Measurements from ENCODE around the gene MLH1. TPM values are rescaled to one million over a fixed set of nuclear protein-coding genes. Genes with fewer than 3 reads are reported as not detected.

Gene MLH1
- total and polyA plus RNA-seq, 2 of the 8 experiments (the other 6 are each of a cell fraction or from before 2014, with no cell fraction given): 36.4 to 47.3 TPM

DNA sequence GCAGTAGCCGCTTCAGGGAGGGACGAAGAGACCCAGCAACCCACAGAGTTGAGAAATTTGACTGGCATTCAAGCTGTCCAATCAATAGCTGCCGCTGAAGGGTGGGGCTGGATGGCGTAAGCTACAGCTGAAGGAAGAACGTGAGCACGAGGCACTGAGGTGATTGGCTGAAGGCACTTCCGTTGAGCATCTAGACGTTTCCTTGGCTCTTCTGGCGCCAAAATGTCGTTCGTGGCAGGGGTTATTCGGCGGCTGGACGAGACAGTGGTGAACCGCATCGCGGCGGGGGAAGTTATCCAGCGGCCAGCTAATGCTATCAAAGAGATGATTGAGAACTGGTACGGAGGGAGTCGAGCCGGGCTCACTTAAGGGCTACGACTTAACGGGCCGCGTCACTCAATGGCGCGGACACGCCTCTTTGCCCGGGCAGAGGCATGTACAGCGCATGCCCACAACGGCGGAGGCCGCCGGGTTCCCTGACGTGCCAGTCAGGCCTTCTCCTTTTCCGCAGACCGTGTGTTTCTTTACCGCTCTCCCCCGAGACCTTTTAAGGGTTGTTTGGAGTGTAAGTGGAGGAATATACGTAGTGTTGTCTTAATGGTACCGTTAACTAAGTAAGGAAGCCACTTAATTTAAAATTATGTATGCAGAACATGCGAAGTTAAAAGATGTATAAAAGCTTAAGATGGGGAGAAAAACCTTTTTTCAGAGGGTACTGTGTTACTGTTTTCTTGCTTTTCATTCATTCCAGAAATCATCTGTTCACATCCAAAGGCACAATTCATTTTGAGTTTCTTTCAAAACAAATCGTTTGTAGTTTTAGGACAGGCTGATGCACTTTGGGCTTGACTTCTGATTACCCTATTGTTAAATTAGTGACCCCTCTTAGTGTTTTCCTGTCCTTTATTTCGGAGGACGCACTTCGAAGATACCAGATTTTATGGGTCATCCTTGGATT is at the start of gene MLH1 (continued):
- TF ChIP-seq RNF2 (IDR thresholded peaks at IDR 0.05; ENCODE audit: borderline replicate concordance, low read depth, low read length, missing control alignments, poor library complexity, severe bottlenecking) (no peak), CHD2 (IDR thresholded peaks at IDR 0.05; ENCODE audit: low read length) (peak; percentile 87), JUN (IDR thresholded peaks at IDR 0.05; ENCODE audit: low read depth, low read length) (no peak), SUZ12 (IDR thresholded peaks at IDR 0.05; ENCODE audit: low read length) (no peak), GTF2F1 (IDR thresholded peaks at IDR 0.05; ENCODE audit: borderline replicate concordance, low read depth, low read length) (peak; percentile 49; the same call in 1 of the 2 replicates), PHF8 (conservative IDR thresholded peaks at IDR 0.05; ENCODE audit: low read depth, low read length) (peak; percentile 49), CTBP2 (IDR thresholded peaks at IDR 0.05; ENCODE audit: borderline replicate concordance, insufficient read depth, insufficient read length, low read length) (no peak), SP4 (IDR thresholded peaks at IDR 0.05; ENCODE audit: low read length) (no peak), SP2 (IDR thresholded peaks at IDR 0.05; ENCODE audit: low read length) (peak; percentile 88), TCF12 (IDR thresholded peaks at IDR 0.05; ENCODE audit: low read depth, low read length) (no peak), MAFK (IDR thresholded peaks at IDR 0.05; ENCODE audit: low read depth, low read length) (0 out of 2 replicates have a peak, but pooled peaks have one; percentile 12), POLR2AphosphoS5 (IDR thresholded peaks at IDR 0.05; ENCODE audit: low read depth, low read length) (peak; percentile 86), EP300 (IDR thresholded peaks at IDR 0.05; ENCODE audit: borderline replicate concordance in 1 of 2, low read depth in 2 of 2, low read length in 2 of 2) (no peak), CHD1 (IDR thresholded peaks at IDR 0.05; ENCODE audit: low read depth, low read length) (no peak), JUND (IDR thresholded peaks at IDR 0.05; ENCODE audit: low read length) (0 out of 2 replicates have a peak, but pooled peaks have one; percentile 57), RBBP5 (IDR thresholded peaks at IDR 0.05; ENCODE audit: borderline replicate concordance, low read depth, low read length) (no peak; the same call in 1 of the 2 replicates)
- TF ChIP-seq, protein P1, sequence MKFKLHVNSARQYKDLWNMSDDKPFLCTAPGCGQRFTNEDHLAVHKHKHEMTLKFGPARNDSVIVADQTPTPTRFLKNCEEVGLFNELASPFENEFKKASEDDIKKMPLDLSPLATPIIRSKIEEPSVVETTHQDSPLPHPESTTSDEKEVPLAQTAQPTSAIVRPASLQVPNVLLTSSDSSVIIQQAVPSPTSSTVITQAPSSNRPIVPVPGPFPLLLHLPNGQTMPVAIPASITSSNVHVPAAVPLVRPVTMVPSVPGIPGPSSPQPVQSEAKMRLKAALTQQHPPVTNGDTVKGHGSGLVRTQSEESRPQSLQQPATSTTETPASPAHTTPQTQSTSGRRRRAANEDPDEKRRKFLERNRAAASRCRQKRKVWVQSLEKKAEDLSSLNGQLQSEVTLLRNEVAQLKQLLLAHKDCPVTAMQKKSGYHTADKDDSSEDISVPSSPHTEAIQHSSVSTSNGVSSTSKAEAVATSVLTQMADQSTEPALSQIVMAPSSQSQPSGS (IDR thresholded peaks at IDR 0.05; ENCODE audit: low read length): peak; percentile 81; the same call in 1 of the 2 replicates

Measured in H1 (cell line).